Activated CD8-positive, alpha-beta memory T cell treated with anti-CD3 and anti-CD28 coated beads, Interleukin-2, amount 50 U/mL, for 1 hour (primary cell): ENCODE results near the gene KMT2A.
"Not testable (repeated sequence)": the region's sequence is repeated elsewhere in the genome, so short reads cannot be mapped to it uniquely, and the experiment has no call there.

Source experiments
- DNase-seq: peaks from one replicate; pipeline ENCODE4 v3.0.0-alpha.2; 2020; ENCODE audit errors: extremely low read depth

The KMT2A gene

DNA sequence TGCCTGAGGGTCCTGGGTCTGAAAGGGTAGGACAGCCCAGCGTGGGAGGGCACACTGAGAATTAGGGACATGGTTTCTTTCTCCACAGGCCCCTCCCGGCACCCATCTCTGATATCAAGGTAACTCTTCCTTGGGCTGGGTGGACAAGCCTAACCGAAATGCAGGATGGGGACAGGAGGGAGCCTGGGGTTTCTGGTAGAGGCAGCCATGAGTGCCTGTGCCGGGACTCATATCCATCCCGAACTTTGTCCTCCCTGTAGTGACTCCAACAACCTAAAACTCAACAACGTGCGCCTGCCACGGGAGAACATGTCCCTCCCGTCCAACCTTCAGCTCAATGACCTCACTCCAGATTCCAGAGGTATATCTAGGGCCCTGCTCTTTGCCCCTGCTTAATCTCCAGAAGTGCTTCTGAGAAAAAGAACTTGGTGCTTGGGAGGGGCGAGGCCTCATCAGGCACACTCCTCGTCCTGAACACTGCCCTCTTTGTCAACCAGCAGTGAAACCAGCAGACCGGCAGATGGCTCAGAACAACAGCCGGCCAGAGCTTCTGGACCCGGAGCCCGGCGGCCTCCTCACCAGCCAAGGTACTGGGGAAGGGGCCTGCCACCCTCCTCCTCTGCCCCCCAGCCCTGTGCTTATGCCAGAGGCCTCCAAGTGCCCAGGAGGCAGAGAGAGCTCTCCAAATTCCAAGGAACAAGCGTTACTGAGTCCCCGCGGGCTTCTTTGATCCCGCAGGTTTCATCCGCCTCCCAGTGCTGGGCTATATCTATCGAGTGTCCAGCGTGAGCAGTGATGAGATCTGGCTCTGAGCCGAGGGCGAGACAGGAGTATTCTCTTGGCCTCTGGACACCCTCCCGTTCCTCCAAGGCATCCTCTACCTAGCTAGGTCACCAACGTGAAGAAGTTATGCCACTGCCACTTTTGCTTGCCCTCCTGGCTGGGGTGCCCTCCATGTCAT, 97.8 kb downstream of the KMT2A start:
- DNase-seq = no peak

GRCh38 chr11:118535261-118535660, 99.0 kb downstream of the KMT2A start:
- no peak for DNase-seq

GRCh38 chr11:118536726-118537125, 100.4 kb downstream of the KMT2A start:
- DNase-seq = no peak

GRCh38 chr11:118537409-118537980, 101.2 kb downstream of the KMT2A start:
- no peak for DNase-seq

GRCh38 chr11:118544010-118544646, 107.8 kb downstream of the KMT2A start:
- DNase-seq = no peak

DNA sequence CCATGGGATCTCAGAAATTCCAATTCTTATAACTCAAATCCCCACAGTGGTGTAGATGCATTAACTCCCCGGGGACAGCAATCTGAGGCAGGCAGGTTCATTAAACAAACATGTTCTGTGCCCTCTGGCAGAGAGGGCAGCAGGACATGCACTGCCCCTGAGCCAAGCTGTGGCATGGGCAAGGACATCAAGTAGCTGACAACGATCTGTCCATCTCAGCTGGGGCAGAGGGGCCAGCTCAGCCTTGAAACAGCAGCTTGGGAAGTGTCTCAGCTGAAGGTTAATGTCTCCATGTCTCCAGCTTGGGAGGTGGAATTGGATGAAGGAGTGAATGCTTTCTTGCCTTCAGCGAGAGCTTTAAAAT, 108.3 kb downstream of the KMT2A start:
- no peak for DNase-seq

- DNase-seq = no peak
These were observed 109.2 kb downstream of the KMT2A start for GRCh38 chr11:118545533-118545932.

DNA sequence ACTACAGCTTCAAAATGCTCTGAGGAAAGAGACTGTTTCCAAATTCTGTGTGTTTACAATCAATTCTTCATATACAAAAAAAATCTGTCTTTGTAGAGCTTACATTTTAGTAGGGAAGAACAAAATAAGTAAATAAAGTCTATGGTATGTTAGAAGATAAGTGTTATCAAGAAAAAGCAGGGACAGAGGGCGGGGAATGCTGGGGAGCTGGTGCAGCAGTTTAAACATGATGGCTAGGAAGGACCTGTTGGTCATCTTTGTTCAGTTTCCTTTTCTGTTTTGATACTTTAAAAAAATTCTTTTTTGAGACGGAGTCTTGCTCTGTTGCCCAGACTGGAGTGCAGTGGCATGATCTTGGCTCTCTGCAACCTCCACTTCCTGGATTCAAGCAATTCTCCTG, 110.8 kb downstream of the KMT2A start:
- DNase-seq = no peak

GRCh38 chr11:118552341-118552740, 116.0 kb downstream of the KMT2A start:
- no peak for DNase-seq

DNA sequence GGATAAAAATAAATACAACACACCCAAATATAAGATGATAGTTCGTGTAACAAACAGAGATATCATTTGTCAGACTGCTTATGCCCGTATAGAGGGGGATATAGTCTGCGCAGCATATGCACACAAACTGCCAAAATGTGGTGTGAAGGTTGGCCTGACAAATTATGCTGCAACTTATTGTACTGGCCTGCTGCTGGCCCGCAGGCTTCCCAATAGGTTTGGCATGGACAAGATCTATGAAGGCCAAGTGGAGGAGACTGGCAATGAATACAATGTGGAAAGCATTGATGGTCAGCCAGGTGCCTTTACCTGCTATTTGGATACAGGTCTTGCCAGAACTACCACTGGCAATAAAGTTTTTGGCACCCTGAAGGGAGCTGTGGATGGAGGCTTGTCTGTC, 124.5 kb downstream of the KMT2A start:
- no peak for DNase-seq

DNA sequence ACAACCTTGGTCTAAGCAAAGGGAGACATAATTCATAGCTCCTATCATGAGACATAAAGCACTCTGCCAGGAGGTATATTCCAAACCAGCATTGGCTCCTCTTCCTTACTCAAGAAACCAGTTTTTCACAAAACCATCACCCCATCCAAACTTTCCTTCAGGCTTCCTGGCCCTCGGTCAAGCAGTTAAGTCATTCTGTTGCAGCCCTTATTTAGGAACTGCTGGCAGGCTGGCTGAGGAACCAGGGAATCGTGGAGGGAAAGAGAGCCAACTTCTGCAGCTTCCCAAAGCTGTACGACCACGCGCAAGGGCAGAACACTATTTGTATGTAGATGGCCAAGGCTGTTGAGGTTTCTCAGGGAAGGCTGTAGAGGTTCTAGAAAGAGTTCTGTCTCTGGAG, 128.8 kb downstream of the KMT2A start:
- DNase-seq = no peak

GRCh38 chr11:118569670-118570069, 133.4 kb downstream of the KMT2A start:
- no peak for DNase-seq

- DNase-seq = no peak
These were observed 134.5 kb downstream of the KMT2A start for GRCh38 chr11:118570787-118571186.

GRCh38 chr11:118571701-118572060, 135.4 kb downstream of the KMT2A start:
- DNase-seq = not testable (repeated sequence)

DNA sequence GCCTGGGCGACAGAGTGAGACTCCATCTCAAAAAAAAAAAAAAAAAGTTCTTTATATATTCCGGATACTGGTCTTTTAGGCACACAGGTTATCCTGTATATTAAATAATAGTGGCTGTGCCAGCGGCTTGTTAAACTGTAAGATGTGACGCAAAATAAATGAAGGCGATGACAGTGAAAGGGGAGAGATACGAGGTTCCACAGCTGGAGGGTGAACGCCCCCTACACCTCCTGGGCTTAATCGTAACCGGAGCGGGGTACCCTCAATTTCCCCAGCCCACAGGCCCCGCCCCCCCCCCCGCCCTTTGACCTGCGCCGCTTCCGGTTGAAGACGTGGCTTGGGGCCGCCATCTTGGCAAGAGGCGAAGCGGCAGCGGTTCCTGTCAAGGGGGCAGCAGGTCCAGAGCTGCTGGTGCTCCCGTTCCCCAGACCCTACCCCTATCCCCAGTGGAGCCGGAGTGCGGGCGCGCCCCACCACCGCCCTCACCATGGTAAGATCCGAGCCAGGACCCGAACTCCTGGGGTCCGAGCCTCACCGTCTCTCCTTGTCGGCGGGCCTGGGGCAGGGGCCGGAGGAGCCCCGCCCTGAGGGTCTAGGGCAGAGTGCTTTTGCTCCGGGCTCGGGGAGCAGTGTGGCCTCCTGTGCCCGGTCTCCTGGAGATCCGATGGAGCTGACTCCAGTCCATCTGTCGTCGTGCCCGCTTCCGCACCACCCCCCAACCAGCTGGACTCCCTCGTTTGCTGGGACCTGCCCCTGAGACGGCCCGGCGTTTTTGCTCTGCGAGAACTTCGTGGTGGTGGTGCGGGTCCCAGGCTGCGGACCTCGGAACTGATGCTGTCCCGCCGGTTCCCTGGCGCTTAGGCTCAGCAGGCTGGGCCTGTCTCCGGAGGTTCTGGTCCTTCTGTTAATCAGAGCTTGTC, 136.0 kb downstream of the KMT2A start, which contains the start of gene ARCN1:
TSS of gene ARCN1 (plus strand) at position 349 of the 920 bp plus-strand sequence. CDS start at position 488, 139 bp downstream.
- peak; percentile 66 for DNase-seq

DNA sequence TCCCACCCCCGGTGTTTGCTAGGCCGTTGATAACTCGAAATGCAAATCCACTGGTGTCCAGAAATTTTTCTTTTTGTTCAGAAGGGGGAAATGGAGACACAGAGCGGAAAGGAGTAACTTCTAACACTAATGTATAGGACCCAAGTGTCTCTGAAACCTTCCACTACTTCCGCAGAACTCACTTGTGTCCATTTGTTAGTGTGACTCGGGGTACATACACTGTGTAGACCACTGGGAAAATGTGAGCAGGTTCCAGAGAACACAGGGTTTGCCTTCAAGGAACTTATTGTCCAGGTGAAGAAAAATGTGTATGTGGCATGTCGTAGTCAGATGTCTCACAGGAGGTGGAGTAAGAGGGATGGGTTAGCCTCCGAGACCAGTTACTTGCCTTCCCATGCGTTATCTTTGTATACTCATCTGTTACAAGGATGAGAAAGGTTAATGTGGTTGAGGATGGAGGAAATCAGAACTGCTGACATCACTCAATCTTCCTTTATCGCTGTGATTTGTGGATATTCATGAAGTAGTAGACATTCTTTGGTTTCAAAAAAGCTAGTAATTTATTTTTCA, 136.8 kb downstream of the KMT2A start:
- DNase-seq = peak; percentile 4

DNA sequence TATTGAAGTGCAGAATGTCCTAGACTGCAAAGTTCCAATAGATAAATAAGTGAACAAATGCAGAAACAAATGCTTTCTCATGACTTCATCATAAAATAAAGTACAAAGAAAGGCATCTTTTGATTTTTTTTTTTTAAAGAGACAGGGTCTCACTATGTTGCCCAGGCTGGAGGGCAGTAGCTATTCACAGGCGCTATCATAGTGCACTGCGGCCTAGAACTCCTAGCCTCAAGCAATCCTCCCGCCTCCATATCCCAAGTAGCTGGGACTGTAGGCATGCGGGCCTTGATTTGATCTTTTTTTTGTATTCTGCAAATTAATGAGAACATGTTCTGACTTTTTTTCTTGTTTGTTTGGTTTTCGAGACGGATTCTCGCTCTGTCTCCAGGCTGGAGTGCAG, 138.3 kb downstream of the KMT2A start:
- no peak for DNase-seq
